Right kidney (tissue), 1 donor: ENCODE data around the gene FIBCD1.
"Not testable (repeated sequence)": the region's sequence is repeated elsewhere in the genome, so short reads cannot be mapped to it uniquely, and the experiment has no call there.

Experiments
- DNase-seq: peaks from one replicate; pipeline ENCODE4 v3.0.0-alpha.2; 2016

Gene FIBCD1

DNA sequence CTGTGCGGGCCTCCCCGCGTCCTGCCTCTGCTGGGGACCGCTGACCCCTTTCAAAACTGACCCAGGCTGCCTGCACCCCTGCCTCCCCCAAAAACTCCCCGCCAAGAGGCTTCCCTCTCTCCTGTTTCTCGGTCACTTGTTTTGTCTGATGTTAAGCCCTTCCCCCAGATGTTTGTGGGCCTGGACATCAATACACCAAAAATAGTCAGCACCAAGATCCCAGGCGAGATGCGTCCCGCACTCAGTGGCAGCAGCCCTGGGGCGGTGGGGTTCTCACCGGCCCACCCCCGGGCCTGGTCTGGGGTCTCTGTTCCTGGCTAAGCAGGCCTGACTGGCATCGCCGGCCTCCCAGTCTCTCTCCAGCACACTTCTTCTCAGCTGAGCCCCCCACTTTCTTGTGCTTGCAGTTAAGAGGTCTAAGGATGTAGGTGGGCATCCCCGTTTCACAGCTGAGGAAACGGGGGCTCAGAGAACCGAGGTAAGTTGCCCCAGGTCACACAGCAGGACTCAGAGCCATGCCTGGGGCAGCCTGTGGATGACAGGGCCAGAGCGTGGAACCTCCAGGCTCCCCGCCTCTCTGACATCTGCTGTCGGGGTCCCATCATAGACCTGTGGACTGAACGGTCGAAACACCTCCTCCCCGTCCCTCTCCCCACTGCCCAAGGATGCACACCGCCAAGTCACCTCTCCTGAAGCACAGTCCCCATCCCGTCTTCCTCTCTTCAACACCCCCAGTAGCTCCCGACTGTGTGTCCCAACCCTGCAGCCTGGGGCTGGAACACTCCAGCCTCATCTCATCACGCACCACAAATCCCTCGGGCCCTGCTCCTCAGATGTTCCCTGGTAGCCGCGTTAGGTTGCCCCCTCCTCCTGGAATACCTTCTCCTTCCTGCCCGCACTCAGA, 16.8 kb downstream of the FIBCD1 start:
- DNase-seq: no peak

DNA sequence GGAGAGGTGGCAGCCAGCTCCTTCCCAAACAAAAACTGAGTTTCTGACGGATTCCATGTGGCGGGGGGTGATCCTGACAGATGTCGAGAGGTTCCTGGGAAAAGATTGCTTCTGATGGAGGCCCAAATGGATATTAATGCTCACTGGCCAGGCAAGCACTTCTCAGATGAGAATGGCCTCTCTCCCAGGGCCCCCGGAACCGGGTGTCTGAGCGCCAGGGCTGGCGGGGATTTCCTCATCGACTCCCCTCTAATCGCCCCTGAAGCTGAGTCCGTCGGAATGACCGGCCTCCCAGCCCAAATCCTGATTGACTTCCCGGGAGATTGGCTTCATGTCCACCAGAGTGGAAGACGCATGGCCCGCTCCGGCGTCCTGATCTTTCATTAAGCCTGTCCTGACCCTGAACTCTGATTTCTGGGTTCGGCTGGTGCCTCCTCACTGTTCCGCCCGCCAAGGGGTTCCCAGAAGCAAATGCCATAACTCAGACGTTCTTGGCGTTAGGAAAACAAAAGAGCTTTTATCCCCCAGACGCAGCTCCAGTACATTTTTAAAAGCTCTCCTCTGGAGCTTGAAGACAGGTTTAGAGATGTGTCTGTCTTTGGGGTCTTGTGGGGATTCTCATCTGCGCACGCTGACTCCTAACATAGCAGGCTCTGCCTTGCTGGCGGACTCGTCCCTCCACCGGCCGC, 17.6 kb downstream of the FIBCD1 start:
- peak; percentile 39 for DNase-seq

GRCh38 chr9:130920762-130921299, 18.2 kb downstream of the FIBCD1 start:
- DNase-seq: no peak

GRCh38 chr9:130920233-130920632, 18.8 kb downstream of the FIBCD1 start:
- no peak for DNase-seq

- no peak for DNase-seq
Observed at GRCh38 chr9:130919559-130920145, 19.4 kb downstream of the FIBCD1 start.

- DNase-seq: no peak
Observed at GRCh38 chr9:130918826-130919558, 20.1 kb downstream of the FIBCD1 start.

GRCh38 chr9:130918101-130918825, 20.8 kb downstream of the FIBCD1 start:
- no peak for DNase-seq

- DNase-seq: no peak
Observed at GRCh38 chr9:130917168-130917960, 21.7 kb downstream of the FIBCD1 start.

- DNase-seq: no peak
Observed at GRCh38 chr9:130915096-130915447, 24.0 kb downstream of the FIBCD1 start.

DNA sequence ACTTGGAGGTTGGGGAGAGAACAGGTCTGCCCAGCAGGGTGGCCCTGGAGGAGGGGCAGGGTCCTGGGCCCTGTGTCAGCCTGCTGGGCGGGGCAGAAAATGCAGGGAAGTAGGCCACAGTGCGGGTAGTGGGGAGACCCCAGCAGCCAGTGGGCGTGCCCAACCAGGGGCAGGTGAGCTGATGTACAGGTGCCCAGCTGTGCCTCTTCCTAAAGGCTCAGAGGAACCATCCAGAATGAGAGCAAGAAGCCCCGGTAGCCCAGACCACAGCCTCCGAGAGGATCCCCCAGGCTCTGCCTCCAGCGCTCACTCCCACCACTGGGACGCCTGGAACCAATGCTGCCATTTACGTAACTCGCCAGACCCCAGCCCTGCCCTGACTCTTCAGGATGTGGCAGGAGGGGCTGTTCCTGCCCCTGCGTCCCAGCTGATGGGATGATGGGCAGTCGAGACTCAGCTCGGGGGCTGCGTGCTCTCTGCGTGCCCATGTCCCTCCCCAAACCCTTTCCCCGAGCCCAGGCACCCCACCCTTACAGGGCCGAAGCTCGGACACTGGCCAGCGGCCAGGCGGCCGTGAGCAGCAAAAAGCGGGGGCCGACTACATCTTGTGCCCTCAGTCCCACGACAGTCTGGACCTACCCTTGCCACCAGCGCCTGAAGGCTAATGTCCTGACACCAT, 24.5 kb downstream of the FIBCD1 start:
- no peak for DNase-seq

DNA sequence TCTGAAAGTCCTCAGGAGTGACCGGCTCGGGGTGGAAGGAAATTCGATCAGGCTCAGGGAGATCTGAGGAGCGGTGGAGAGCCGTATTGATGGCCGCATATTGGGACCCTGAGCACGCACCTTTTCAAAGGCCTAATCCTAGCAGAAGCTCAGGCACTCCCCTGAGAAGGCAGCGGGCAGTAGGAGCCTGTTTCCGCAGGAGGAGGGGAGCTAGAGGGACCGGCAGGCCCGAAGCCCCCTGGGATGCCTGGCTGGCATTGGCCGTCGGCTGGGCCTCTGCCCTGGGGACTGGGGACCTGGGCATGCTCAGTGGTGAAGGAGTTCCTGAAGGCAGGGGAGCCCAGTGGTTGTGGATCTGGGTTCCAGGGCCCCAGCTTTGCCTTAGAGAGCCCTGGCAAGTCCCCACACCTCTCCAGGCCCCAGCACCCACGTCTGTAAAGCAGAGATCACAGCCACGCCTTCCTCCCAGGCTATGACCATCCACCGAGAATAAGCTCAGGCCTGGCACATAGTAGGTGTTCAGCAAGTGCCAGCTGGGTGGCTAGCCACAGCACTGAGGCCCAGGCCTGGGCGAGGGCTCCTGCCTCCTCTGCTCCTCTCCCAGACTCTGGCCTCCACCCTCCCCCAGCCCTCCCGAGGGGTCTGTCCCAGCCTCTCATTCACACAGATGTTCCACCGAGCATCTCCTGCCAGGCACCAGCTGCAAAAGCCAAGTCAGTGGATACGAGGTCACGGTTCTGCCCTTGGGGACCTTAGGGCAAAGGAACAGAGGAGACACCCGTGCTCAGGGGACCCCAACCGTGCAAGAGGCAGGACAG, 25.2 kb downstream of the FIBCD1 start:
- no peak for DNase-seq

- DNase-seq: peak; percentile 62
Observed at GRCh38 chr9:130912932-130913598, 26.0 kb downstream of the FIBCD1 start.

- no peak for DNase-seq
Observed at GRCh38 chr9:130911254-130912049, 27.6 kb downstream of the FIBCD1 start.

DNA sequence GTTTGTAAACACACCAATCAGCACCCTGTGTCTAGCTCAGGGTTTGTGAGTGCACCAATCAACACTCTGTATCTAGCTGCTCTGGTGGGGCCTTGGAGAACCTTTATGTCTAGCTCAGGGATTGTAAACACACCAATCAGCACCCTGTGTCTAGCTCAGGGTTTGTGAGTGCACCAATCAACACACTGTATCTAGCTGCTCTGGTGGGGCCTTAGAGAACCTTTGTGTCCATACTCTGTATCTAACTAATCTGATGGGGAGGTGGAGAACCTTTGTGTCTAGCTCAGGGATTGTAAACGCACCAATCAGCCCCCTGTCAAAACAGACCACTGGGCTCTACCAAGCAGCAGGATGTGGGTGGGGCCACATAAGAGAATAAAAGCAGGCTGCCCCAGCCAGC, 28.4 kb downstream of the FIBCD1 start:
- DNase-seq: not testable (repeated sequence)

GRCh38 chr9:130910041-130910440, 29.0 kb downstream of the FIBCD1 start:
- DNase-seq: not testable (repeated sequence)

DNA sequence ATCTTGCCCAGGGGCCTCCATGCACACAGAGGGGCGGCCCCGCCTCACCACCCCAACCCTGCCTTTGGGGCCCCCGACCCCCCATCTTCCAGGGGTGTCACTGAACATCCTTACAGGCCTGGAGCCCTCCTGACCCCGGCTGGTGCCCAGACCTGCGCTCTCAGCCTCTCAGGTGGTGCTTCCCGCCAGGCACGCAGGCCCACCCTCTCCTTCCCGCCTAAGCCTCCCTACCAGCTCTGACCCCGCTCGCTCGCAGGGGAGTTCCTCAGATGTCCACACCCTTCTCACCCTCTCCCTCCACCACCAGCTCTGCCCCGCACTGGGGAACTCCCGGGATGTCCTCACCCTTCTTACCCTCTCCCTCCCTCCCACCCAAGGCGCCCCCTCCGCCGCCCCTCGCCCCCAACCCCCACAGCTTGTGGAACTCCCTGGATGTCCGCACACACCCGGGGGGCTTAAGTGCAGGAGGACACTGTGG, 30.1 kb downstream of the FIBCD1 start:
- DNase-seq: no peak

DNA sequence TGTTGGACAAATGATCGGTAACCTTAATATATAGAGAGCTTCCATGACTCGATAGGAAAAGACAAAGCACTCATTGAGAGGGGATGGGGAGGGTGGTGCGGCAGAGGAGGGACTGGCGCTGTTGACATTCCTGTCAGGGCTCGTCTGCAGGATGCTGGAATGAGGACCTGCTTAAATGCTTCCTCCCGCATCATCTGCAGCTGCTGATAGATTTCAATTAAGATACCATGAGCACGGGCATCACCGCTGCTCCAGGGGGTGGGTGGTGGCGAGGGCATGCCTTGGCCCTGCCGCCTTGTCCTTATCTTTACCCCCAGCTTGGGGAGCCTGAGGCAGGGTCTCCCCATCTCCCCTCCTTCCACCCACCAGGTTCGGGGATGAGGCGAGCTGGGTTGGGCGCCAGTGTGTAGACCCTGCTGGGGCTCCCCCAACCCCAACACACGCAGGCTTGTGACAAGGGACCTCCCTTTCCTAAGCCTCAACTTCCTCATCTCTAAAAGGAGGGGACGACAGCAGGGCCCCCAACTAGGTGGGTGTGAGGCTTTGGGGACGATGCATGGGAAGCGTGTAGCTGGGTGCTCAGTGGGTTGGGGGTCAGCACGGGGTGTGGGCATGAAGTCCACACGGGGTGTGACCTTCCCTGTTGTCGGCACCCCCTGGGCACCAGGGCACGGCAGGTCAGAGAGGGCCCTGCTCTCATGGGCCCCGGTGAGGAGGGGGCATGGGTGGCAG, 30.7 kb downstream of the FIBCD1 start:
- no peak for DNase-seq
